KOPT-K1 (cell line): ENCODE results near the gene SMAGP.
"Not testable (repeated sequence)": the region's sequence is repeated elsewhere in the genome, so short reads cannot be mapped to it uniquely, and the experiment has no call there.

ENCODE experiments used
- H3K27ac ChIP-seq: fragments of 200-600 bp; sonication (generic); 2 replicates; pipeline ENCODE4 v1.5.1; 2016; ENCODE audit warnings: antibody characterized with exemption, mild to moderate bottlenecking, low read depth, low read length; ENCODE audit not compliant: poor library complexity, severe bottlenecking
- H3K36me3 ChIP-seq: fragments of 200-600 bp; sonication (generic); 2 replicates; pipeline ENCODE4 v1.5.1; 2017; ENCODE audit warnings: antibody characterized with exemption, mild to moderate bottlenecking, low read length, moderate library complexity; ENCODE audit not compliant: insufficient read depth
- H3K9me3 ChIP-seq: fragments of 200-600 bp; sonication (generic); 2 replicates; pipeline ENCODE4 v1.5.1; 2017; ENCODE audit warnings: antibody characterized with exemption, low read length, mild to moderate bottlenecking; ENCODE audit not compliant: insufficient read depth, poor library complexity, severe bottlenecking

Gene SMAGP

DNA sequence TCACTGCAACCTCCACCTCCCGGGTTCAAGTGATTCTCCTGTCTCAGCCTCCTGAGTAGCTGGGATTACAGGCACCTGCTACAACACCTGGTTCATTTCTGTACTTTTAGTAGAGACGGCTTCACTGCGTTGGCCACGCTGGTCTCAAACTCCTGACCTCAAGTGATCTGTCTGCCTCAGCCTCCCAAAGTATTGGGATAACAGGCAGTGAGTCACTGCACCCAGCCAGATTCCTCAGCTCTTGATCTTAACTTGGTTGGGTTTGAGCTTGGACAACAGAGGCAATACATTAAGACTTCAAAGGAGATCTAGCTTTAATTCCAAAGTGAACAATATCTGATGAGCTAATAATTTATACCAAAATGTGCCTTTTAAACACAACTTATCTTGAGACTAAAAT lies 25.9 kb downstream of the SMAGP start:
- Histone ChIP-seq H3K36me3 (peaks cover 59% of the 10 kb centered on the region), H3K27ac (no peak overlapping the region)

DNA sequence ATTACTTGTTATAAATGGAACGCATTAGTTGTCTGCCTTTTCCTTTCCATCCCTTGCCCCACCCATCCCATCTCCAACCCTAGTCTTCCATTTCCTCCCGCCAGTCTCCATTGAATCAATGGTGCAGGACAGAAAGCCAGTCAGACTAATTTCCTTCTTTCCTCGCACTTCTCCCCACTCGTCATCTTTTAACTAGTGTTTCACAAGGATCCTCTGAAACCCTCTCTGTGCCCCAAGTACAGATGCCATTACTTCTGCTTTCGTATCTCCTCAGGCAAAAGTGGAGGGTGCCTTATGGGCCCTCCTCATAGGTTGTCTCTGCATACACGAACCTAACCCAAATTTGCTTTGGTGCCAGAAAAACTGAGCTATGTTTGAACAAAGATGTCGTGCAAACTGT lies 27.3 kb downstream of the SMAGP start:
- no peaks in the 10 kb centered on the region for H3K9me3 ChIP-seq
- H3K27ac ChIP-seq = no peak overlapping the region
- peaks cover 59% of the 10 kb centered on the region for H3K36me3 ChIP-seq

More for the DNA sequence above, 25.9 kb downstream of the SMAGP start:
- H3K9me3 ChIP-seq = no peaks in the 10 kb centered on the region

DNA sequence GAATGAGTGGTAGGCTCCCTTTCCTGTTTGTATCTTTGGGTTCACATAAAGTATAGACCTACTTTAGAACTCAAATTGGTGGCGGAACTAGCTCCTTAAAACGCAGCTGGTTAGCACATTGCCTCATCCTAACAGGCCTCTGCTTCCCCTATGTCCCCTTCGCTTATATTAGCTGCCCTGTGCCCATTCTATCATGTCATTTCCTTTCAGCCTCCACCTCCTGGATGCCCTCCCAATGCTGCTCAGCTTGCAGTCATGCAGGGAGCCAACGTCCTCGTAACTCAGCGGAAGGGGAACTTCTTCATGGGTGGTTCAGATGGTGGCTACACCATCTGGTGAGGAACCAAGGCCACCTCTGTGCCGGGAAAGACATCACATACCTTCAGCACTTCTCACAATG lies 28.1 kb downstream of the SMAGP start:
- Histone ChIP-seq H3K27ac (no peak overlapping the region), H3K36me3 (peaks cover 59% of the 10 kb centered on the region), H3K9me3 (no peaks in the 10 kb centered on the region)

DNA sequence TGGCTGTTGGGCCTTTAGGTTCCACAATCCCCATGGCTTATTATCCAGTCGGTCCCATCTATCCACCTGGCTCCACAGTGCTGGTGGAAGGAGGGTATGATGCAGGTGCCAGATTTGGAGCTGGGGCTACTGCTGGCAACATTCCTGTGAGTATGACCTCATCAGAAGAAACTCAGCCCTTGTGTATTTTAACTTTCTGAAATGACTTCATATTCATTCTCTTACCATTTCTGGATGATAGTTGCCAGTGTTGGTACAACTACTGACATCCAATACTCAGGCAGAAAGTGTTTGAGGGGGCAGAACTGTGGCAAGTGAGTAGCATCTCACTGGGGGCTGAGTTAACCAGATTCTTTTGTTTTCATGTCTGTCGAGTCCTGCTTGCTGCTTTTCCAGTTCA lies 29.2 kb downstream of the SMAGP start:
- Histone ChIP-seq H3K36me3 (peaks cover 59% of the 10 kb centered on the region), H3K9me3 (no peaks in the 10 kb centered on the region), H3K27ac (no peak overlapping the region)

- peaks cover 36% of the 10 kb centered on the region for H3K36me3 ChIP-seq
- no peaks in the 10 kb centered on the region for H3K9me3 ChIP-seq
- H3K27ac ChIP-seq = peak within 1 kb of the TSS; percentile 99
These were observed 31.5 kb downstream of the SMAGP start, which contains the start of gene DAZAP2 for GRCh38 chr12:51238510-51239334. TSS of gene DAZAP2 (plus strand) at chr12:51238826. CDS start at chr12:51238908, 82 bp downstream.

DNA sequence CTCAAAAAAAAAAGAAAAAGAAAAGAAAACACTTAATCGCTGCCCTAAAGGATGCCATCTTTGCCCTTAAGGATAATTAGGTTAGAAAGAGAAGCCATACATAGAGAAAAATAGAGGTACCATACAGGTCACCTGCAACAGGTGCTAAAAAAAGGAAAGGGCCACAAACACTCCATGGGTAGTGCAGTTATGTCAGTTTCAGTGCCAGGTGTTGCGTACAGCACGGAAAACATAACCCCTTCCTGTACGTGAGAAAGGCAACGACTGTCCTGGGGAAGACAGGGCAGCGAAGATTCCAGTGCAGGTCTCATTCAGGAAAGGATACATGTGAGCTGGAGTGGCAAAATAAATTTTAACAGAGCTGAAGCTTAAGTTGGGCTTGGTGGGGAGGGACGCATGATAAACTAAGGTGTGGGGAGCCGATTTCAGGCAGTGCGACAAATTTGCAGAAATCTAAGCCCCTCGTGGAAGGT lies 32.1 kb downstream of the SMAGP start:
- H3K9me3 ChIP-seq = no peaks in the 10 kb centered on the region
- H3K36me3 ChIP-seq = peaks cover 33% of the 10 kb centered on the region
- H3K27ac ChIP-seq = peak overlapping the region; percentile 99

DNA sequence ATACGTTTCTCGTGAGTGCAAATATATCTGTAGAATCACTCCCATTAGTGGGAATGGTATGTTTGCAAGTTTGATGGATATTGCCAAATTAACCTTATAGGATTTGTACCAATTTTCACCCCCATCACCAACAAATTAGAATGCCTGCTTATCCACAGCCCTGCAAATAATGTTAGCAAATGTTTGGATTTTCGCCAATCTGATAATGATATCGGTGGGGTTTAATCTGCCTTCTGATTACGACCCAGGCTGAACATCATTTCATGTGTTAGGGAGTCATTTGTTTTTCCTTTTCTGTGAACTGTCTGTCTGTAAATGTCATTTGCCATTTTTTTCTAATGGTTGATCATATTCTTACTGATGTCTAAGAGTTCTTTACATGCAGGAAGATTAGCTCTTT lies 35.7 kb downstream of the SMAGP start:
- Histone ChIP-seq H3K36me3 (no peaks in the 10 kb centered on the region), H3K9me3 (no peaks in the 10 kb centered on the region), H3K27ac (no peak overlapping the region)

GRCh38 chr12:51232642-51233041 lies 37.6 kb downstream of the SMAGP start:
- Histone ChIP-seq H3K36me3 (no peaks in the 10 kb centered on the region), H3K27ac (no peak overlapping the region), H3K9me3 (no peaks in the 10 kb centered on the region)

- H3K9me3 ChIP-seq = no peaks in the 10 kb centered on the region
- no peak overlapping the region for H3K27ac ChIP-seq
- H3K36me3 ChIP-seq = no peaks in the 10 kb centered on the region
These were observed 41.0 kb downstream of the SMAGP start for GRCh38 chr12:51229116-51229809.

- H3K9me3 ChIP-seq = no peaks in the 10 kb centered on the region
- H3K27ac ChIP-seq = no peak overlapping the region
- no peaks in the 10 kb centered on the region for H3K36me3 ChIP-seq
These were observed 42.3 kb downstream of the SMAGP start for GRCh38 chr12:51227962-51228361.

DNA sequence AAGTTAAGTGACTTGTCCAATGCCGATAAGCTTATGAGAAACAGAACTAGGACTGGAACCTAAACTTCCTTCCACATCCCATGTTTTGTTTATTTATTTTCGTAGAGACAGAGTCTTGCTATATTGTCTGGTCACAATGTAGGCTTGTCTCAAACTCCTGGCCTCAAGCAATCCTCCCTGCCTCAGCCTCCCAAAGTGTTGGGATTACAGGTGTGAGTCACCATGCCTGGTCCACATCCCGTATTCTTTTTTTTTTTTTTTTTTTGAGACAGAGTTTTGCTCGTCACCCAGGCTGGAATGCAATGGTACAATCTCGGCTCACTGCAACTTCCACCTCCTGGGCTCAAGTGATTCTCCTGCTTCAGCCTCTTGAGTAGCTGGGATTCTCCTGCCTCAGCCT lies 43.1 kb downstream of the SMAGP start:
- not testable (repeated sequence) for H3K9me3 ChIP-seq, H3K27ac ChIP-seq, H3K36me3 ChIP-seq

- Histone ChIP-seq H3K36me3 (no peaks in the 10 kb centered on the region), H3K27ac (no peak overlapping the region), H3K9me3 (no peaks in the 10 kb centered on the region)
These were observed 44.4 kb downstream of the SMAGP start for GRCh38 chr12:51225771-51226170.

DNA sequence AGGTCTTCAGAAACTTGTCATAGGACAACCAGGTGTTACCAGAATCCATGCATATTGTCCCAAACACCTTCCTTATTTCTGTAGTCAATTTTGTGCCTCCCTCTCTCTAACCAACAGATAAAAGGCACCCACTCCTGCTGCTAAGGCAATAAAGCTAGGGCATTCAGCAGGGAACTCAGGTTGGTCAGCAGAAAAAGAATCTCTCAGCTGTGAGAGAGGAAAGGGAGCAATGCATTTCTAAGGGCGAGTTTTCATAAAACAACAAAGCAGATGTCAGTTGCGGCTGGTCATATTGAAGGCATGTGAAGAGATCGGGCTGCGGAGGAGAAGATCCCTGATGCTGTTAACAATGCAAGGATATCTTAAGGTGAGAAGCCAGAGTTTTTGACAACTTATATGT lies 45.0 kb downstream of the SMAGP start:
- H3K36me3 ChIP-seq = no peaks in the 10 kb centered on the region
- H3K27ac ChIP-seq = no peak overlapping the region
- H3K9me3 ChIP-seq = no peaks in the 10 kb centered on the region

- Histone ChIP-seq H3K9me3 (no peaks in the 10 kb centered on the region), H3K36me3 (no peaks in the 10 kb centered on the region), H3K27ac (no peak overlapping the region)
These were observed 45.6 kb downstream of the SMAGP start for GRCh38 chr12:51224625-51225024.

DNA sequence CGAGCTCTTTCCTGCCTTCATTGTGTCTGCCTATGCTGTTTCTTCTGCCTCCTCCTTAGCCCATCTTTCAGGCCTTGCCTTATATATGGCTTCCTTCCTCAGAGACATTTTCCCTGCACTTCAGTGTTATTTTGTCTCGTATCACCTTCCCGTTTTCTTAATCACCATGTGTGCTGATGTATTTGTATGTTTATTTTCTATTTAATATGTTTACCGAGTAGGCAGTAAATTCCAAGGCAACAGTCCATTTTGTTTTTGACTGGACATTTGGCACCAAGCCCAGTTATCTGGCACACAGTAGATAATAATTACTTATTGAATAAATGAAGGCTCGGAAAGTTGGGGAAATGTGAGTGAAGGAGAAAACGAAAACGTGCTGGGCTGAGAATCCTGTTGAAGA lies 47.8 kb downstream of the SMAGP start:
- no peaks in the 10 kb centered on the region for H3K36me3 ChIP-seq
- no peak overlapping the region for H3K27ac ChIP-seq
- no peaks in the 10 kb centered on the region for H3K9me3 ChIP-seq
